ENCODE data around the gene CTDP1. TPM values are rescaled to one million over a fixed set of nuclear protein-coding genes. Genes with fewer than 3 reads are reported as not detected.

The CTDP1 gene
- total RNA-seq, 1 experiment from 2014 or later = 20.3 TPM

- H3K9me3 Mint-ChIP-seq (ENCODE audit: unreplicated experiment) = no peaks in the 10 kb centered on the region
- no peak overlapping the region for H3K27ac Mint-ChIP-seq (ENCODE audit: low read depth, unreplicated experiment)
- no peaks in the 10 kb centered on the region for H3K4me1 Mint-ChIP-seq (ENCODE audit: insufficient read depth, unreplicated experiment)
- BruUV-seq (replicated peaks) = no TSS peak
- ChIA-PET CTCF (no interaction called here), POLR2A (no interaction called here)
- no peak overlapping the region for H3K4me3 Mint-ChIP-seq (ENCODE audit: unreplicated experiment)
- DNase-seq (ENCODE audit: unreplicated experiment) = no peak
- H3K27me3 Mint-ChIP-seq (ENCODE audit: insufficient read depth, unreplicated experiment) = no peaks in the 10 kb centered on the region
- no peak for TF ChIP-seq CTCF (IDR thresholded peaks at IDR 0.05; ENCODE audit: unreplicated experiment)
- intact Hi-C loops (cut with micrococcal nuclease) = no loop called here
- peaks cover 34% of the 10 kb centered on the region for H3K36me3 Mint-ChIP-seq (ENCODE audit: insufficient read depth, unreplicated experiment)
Measured at GRCh38 chr18:79754831-79755351, 75.3 kb downstream of the CTDP1 start.

GRCh38 chr18:79755496-79756142 is 76.0 kb downstream of the CTDP1 start:
- Mint-ChIP-seq H3K27ac (ENCODE audit: low read depth, unreplicated experiment) (no peak overlapping the region), H3K27me3 (ENCODE audit: insufficient read depth, unreplicated experiment) (no peaks in the 10 kb centered on the region), H3K4me1 (ENCODE audit: insufficient read depth, unreplicated experiment) (no peaks in the 10 kb centered on the region), H3K36me3 (ENCODE audit: insufficient read depth, unreplicated experiment) (peaks cover 33% of the 10 kb centered on the region), H3K4me3 (ENCODE audit: unreplicated experiment) (no peak overlapping the region), H3K9me3 (ENCODE audit: unreplicated experiment) (no peaks in the 10 kb centered on the region)
- ChIA-PET CTCF (no interaction called here), POLR2A (no interaction called here)
- no peak for TF ChIP-seq CTCF (IDR thresholded peaks at IDR 0.05; ENCODE audit: unreplicated experiment)
- DNase-seq (ENCODE audit: unreplicated experiment) = no peak
- intact Hi-C loops (cut with micrococcal nuclease) = no loop called here
- no TSS peak for BruUV-seq (replicated peaks)

GRCh38 chr18:79756143-79756500 is 76.5 kb downstream of the CTDP1 start:
- CTCF ChIA-PET = no interaction called here
- no peak for DNase-seq (ENCODE audit: unreplicated experiment)
- no peak overlapping the region for H3K27ac Mint-ChIP-seq (ENCODE audit: low read depth, unreplicated experiment)
- TF ChIP-seq CTCF (IDR thresholded peaks at IDR 0.05; ENCODE audit: unreplicated experiment) = no peak
- peaks cover 33% of the 10 kb centered on the region for H3K36me3 Mint-ChIP-seq (ENCODE audit: insufficient read depth, unreplicated experiment)
- no peaks in the 10 kb centered on the region for H3K4me1 Mint-ChIP-seq (ENCODE audit: insufficient read depth, unreplicated experiment)
- no peaks in the 10 kb centered on the region for H3K9me3 Mint-ChIP-seq (ENCODE audit: unreplicated experiment)
- no peak overlapping the region for H3K4me3 Mint-ChIP-seq (ENCODE audit: unreplicated experiment)
- POLR2A ChIA-PET = no interaction called here
- H3K27me3 Mint-ChIP-seq (ENCODE audit: insufficient read depth, unreplicated experiment) = no peaks in the 10 kb centered on the region
- no TSS peak for BruUV-seq (replicated peaks)
- intact Hi-C loops (cut with micrococcal nuclease) = no loop called here

GRCh38 chr18:79756826-79757225 is 77.2 kb downstream of the CTDP1 start:
- BruUV-seq (replicated peaks) = no TSS peak

More at GRCh38 chr18:79756826-79757225, 77.2 kb downstream of the CTDP1 start:
- no peaks in the 10 kb centered on the region for H3K4me1 Mint-ChIP-seq (ENCODE audit: insufficient read depth, unreplicated experiment)
- DNase-seq (ENCODE audit: unreplicated experiment) = no peak
- no peaks in the 10 kb centered on the region for H3K9me3 Mint-ChIP-seq (ENCODE audit: unreplicated experiment)
- CTCF ChIA-PET = no interaction called here
- POLR2A ChIA-PET = no interaction called here
- H3K27me3 Mint-ChIP-seq (ENCODE audit: insufficient read depth, unreplicated experiment) = no peaks in the 10 kb centered on the region
- intact Hi-C loops (cut with micrococcal nuclease) = no loop called here
- H3K36me3 Mint-ChIP-seq (ENCODE audit: insufficient read depth, unreplicated experiment) = peaks cover 33% of the 10 kb centered on the region
- no peak overlapping the region for H3K4me3 Mint-ChIP-seq (ENCODE audit: unreplicated experiment)
- no peak for TF ChIP-seq CTCF (IDR thresholded peaks at IDR 0.05; ENCODE audit: unreplicated experiment)
- H3K27ac Mint-ChIP-seq (ENCODE audit: low read depth, unreplicated experiment) = no peak overlapping the region
